ENCODE results near the gene NXNL1. TPM values are rescaled to one million over a fixed set of nuclear protein-coding genes. Genes with fewer than 3 reads are reported as not detected.
A peak's percentile ranks its signal among the peaks of the same experiment; 100 is the strongest.

The NXNL1 gene
- total RNA-seq, 1 experiment from 2014 or later = not detected

- no peak for TF ChIP-seq HMGXB4 (CRISPR knock-in tag; IDR thresholded peaks at IDR 0.05)
- no peak for TF ChIP-seq ZNF232 (CRISPR knock-in tag; IDR thresholded peaks at IDR 0.05)
- TF ChIP-seq NFATC4 (CRISPR knock-in tag; IDR thresholded peaks at IDR 0.05) = no peak
- no peak for TF ChIP-seq ZNF416 (CRISPR knock-in tag; IDR thresholded peaks at IDR 0.05)
- 0 out of 2 replicates have a peak, but pooled peaks have one; percentile 21 for TF ChIP-seq CREB1 (CRISPR knock-in tag; IDR thresholded peaks at IDR 0.05)
- 0 out of 2 replicates have a peak, but pooled peaks have one; percentile 33 for TF ChIP-seq E2F5 (CRISPR knock-in tag; IDR thresholded peaks at IDR 0.05)
- TF ChIP-seq TEAD1 (CRISPR knock-in tag; IDR thresholded peaks at IDR 0.05) = no peak
- TF ChIP-seq MAX (CRISPR knock-in tag; IDR thresholded peaks at IDR 0.05) = peak; percentile 68
- no peak for TF ChIP-seq IRF1 (CRISPR knock-in tag; IDR thresholded peaks at IDR 0.05)
- no peak for TF ChIP-seq GABPB1 (CRISPR knock-in tag; IDR thresholded peaks at IDR 0.05)
- no peak for TF ChIP-seq NFYB (CRISPR knock-in tag; conservative IDR thresholded peaks at IDR 0.05; ENCODE audit: low read depth)
- no peak for TF ChIP-seq GTF2I (CRISPR knock-in tag; conservative IDR thresholded peaks at IDR 0.05)
- TF ChIP-seq FOXJ3 (CRISPR knock-in tag; IDR thresholded peaks at IDR 0.05; ENCODE audit: borderline replicate concordance) = no peak
- no peak for TF ChIP-seq FOXP4 (CRISPR knock-in tag; IDR thresholded peaks at IDR 0.05)
- TF ChIP-seq SOX15 (CRISPR knock-in tag; IDR thresholded peaks at IDR 0.05) = no peak
- no peak for TF ChIP-seq ZMAT4 (CRISPR knock-in tag; IDR thresholded peaks at IDR 0.05)
- no peak for TF ChIP-seq ERG (CRISPR knock-in tag; IDR thresholded peaks at IDR 0.05)
These were observed 36.5 kb upstream of the NXNL1 start (continued) for GRCh38 chr19:17497149-17497798.

- peak; percentile 85 for ATAC-seq
- H3K4me3 Mint-ChIP-seq = peak overlapping the region; percentile 74
- TF ChIP-seq ETV6 (CRISPR knock-in tag; IDR thresholded peaks at IDR 0.05) = peak; percentile 65; the same call in 1 of the 2 replicates
- TF ChIP-seq HMGXB4 (CRISPR knock-in tag; IDR thresholded peaks at IDR 0.05) = peak; percentile 73; the same call in 1 of the 2 replicates
- TF ChIP-seq ZNF121 (CRISPR knock-in tag; IDR thresholded peaks at IDR 0.05) = peak; percentile 48; the same call in 1 of the 2 replicates
- TF ChIP-seq ZBTB21 (CRISPR knock-in tag; IDR thresholded peaks at IDR 0.05; ENCODE audit: borderline replicate concordance) = no peak
- peak; percentile 13; the same call in 1 of the 2 replicates for TF ChIP-seq TEAD1 (CRISPR knock-in tag; IDR thresholded peaks at IDR 0.05)
- TF ChIP-seq ZNF423 (CRISPR knock-in tag; IDR thresholded peaks at IDR 0.05) = peak; percentile 97
- peak; percentile 92 for TF ChIP-seq CTCF (IDR thresholded peaks at IDR 0.05)
- no peak for TF ChIP-seq TEAD4 (CRISPR knock-in tag; IDR thresholded peaks at IDR 0.05)
- peak; percentile 43; the same call in 1 of the 2 replicates for TF ChIP-seq CREB1 (CRISPR knock-in tag; IDR thresholded peaks at IDR 0.05)
These were observed 35.7 kb upstream of the NXNL1 start for GRCh38 chr19:17496337-17496997.

More at GRCh38 chr19:17496337-17496997, 35.7 kb upstream of the NXNL1 start:
- H3K4me1 Mint-ChIP-seq = peaks cover 16% of the 10 kb centered on the region
- H3K27me3 Mint-ChIP-seq (ENCODE audit: low read depth) = peaks cover 23% of the 10 kb centered on the region
- DNase-seq (ENCODE audit: low spot score) = peak; percentile 90
- CTCF ChIA-PET = interaction anchor here (0.5 to 4.1 kb wide), 68 partner anchors 8 to 436 kb away, joined by 3 to 84 read pairs (median 4); partner anchors contain the start of genes BABAM1, BST2, CCDC124 and MVB12A
- H3K9me3 Mint-ChIP-seq = no peaks in the 10 kb centered on the region
- no peaks in the 10 kb centered on the region for H3K36me3 Mint-ChIP-seq
- H3K27ac Mint-ChIP-seq = no peak overlapping the region
- POLR2A ChIA-PET = interaction anchor here (0.6 to 1.5 kb wide), 3 partner anchors 14 to 162 kb away, joined by 3 to 4 read pairs (median 4); partner anchors contain the start of gene ANO8
